Stromal cell of bone marrow (primary cell): ENCODE measurements around the gene EIF1.
"Not testable (repeated sequence)": the region's sequence is repeated elsewhere in the genome, so short reads cannot be mapped to it uniquely, and the experiment has no call there.

Experiments used
- DNase-seq: peaks from one replicate; pipeline ENCODE4 v3.0.0-alpha.2; 2012; ENCODE audit warnings: low read depth

EIF1 gene

GRCh38 chr17:41688641-41689496, at the start of gene EIF1:
Gene EIF1 (plus strand): TSS chr17:41688885. CDS start chr17:41689039, 154 bp downstream.
- peak; percentile 99 for DNase-seq

GRCh38 chr17:41638941-41639340, 49.7 kb upstream of the EIF1 start:
- DNase-seq = no peak

GRCh38 chr17:41639492-41640473, 48.9 kb upstream of the EIF1 start:
- DNase-seq = no peak

- not testable (repeated sequence) for DNase-seq
Measured at GRCh38 chr17:41640596-41640995, 48.1 kb upstream of the EIF1 start.

- no peak for DNase-seq
Measured at GRCh38 chr17:41642252-41643156, 46.2 kb upstream of the EIF1 start.

GRCh38 chr17:41647038-41647813, 41.5 kb upstream of the EIF1 start:
- no peak for DNase-seq

- DNase-seq = peak; percentile 40
Measured at GRCh38 chr17:41647940-41648410, 40.7 kb upstream of the EIF1 start.

- DNase-seq = peak; percentile 57
Measured at GRCh38 chr17:41648411-41649195, 40.1 kb upstream of the EIF1 start.

- no peak for DNase-seq
Measured at GRCh38 chr17:41649923-41650519, 38.7 kb upstream of the EIF1 start.

GRCh38 chr17:41650794-41651624, 37.7 kb upstream of the EIF1 start:
- no peak for DNase-seq

GRCh38 chr17:41651625-41652460, 36.8 kb upstream of the EIF1 start:
- DNase-seq = no peak

- DNase-seq = no peak
Measured at GRCh38 chr17:41652461-41652970, 36.2 kb upstream of the EIF1 start.

- no peak for DNase-seq
Measured at GRCh38 chr17:41653421-41653820, 35.3 kb upstream of the EIF1 start.

- no peak for DNase-seq
Measured at GRCh38 chr17:41653892-41654677, 34.6 kb upstream of the EIF1 start.

- DNase-seq = no peak
Measured at GRCh38 chr17:41654678-41655607, 33.7 kb upstream of the EIF1 start.
